ENCODE measurements around the gene PSMF1.

- no peak for TF ChIP-seq CTCF (conservative IDR thresholded peaks at IDR 0.05 in 1 of 2, IDR thresholded peaks at IDR 0.05 in 1 of 2; ENCODE audit: extremely low read depth in 1 of 2, insufficient read depth in 1 of 2, low read depth in 1 of 2, low read length in 2 of 2)
- TF ChIP-seq EZH2 (IDR thresholded peaks at IDR 0.05; ENCODE audit: borderline replicate concordance, low read length), result no peak
Observed at GRCh38 chr20:1160991-1161390, 42.6 kb downstream of the PSMF1 start.
